ENCODE data around the gene KCNC3. TPM values are rescaled to one million over a fixed set of nuclear protein-coding genes. Genes with fewer than 3 reads are reported as not detected.

The KCNC3 gene
- polyA plus RNA-seq, 1 donor from 2014 or later: 0.97 TPM

- Histone ChIP-seq H3K9ac (ENCODE audit: low read length) (peak overlapping the region; percentile 87), H3K27me3 (ENCODE audit: insufficient read depth, low read depth, low read length) (peaks cover 31% of the 10 kb centered on the region), H4K20me1 (ENCODE audit: insufficient read depth) (no peaks in the 10 kb centered on the region), H3K4me2 (ENCODE audit: low read length) (peak overlapping the region; percentile 86), H3K36me3 (ENCODE audit: insufficient read depth, low read length) (no peaks in the 10 kb centered on the region), H3K9me3 (ENCODE audit: low read length) (no peaks in the 10 kb centered on the region), H2AFZ (ENCODE audit: low read depth, low read length) (peak overlapping the region; percentile 69), H3F3A (ENCODE audit: insufficient read depth, low read length, poor library complexity, severe bottlenecking) (no peaks in the 10 kb centered on the region), H3K27ac (ENCODE audit: low read length) (peak overlapping the region; percentile 95), H3K4me3 (ENCODE audit: low read length) (peak overlapping the region; percentile 82), H3K9me2 (ENCODE audit: insufficient read depth, low read length) (no peaks in the 10 kb centered on the region), H3K79me2 (replicated peaks; ENCODE audit: insufficient read depth, low read length) (no peaks in the 10 kb centered on the region)
- TF ChIP-seq MXI1 (conservative IDR thresholded peaks at IDR 0.05; ENCODE audit: poor library complexity, severe bottlenecking) (no peak), REST (IDR thresholded peaks at IDR 0.05; ENCODE audit: borderline replicate concordance) (peak; percentile 29), TAF1 (IDR thresholded peaks at IDR 0.05; ENCODE audit: low read depth) (peak; percentile 27), RAD21 (conservative IDR thresholded peaks at IDR 0.05) (no peak), SMC3 (conservative IDR thresholded peaks at IDR 0.05; ENCODE audit: poor library complexity) (no peak), EP300 (conservative IDR thresholded peaks at IDR 0.05; ENCODE audit: poor library complexity, severe bottlenecking) (no peak), POLR2AphosphoS5 (IDR thresholded peaks at IDR 0.05) (peak; percentile 11), EZH2 (IDR thresholded peaks at IDR 0.05; ENCODE audit: borderline replicate concordance, insufficient read depth, low read length, poor library complexity, severe bottlenecking) (no peak)
- TF ChIP-seq, protein P1, sequence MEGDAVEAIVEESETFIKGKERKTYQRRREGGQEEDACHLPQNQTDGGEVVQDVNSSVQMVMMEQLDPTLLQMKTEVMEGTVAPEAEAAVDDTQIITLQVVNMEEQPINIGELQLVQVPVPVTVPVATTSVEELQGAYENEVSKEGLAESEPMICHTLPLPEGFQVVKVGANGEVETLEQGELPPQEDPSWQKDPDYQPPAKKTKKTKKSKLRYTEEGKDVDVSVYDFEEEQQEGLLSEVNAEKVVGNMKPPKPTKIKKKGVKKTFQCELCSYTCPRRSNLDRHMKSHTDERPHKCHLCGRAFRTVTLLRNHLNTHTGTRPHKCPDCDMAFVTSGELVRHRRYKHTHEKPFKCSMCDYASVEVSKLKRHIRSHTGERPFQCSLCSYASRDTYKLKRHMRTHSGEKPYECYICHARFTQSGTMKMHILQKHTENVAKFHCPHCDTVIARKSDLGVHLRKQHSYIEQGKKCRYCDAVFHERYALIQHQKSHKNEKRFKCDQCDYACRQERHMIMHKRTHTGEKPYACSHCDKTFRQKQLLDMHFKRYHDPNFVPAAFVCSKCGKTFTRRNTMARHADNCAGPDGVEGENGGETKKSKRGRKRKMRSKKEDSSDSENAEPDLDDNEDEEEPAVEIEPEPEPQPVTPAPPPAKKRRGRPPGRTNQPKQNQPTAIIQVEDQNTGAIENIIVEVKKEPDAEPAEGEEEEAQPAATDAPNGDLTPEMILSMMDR (IDR thresholded peaks at IDR 0.05; ENCODE audit: poor library complexity, severe bottlenecking): no peak
Observed at GRCh38 chr19:50314724-50315708, 14.2 kb downstream of the KCNC3 start.

DNA sequence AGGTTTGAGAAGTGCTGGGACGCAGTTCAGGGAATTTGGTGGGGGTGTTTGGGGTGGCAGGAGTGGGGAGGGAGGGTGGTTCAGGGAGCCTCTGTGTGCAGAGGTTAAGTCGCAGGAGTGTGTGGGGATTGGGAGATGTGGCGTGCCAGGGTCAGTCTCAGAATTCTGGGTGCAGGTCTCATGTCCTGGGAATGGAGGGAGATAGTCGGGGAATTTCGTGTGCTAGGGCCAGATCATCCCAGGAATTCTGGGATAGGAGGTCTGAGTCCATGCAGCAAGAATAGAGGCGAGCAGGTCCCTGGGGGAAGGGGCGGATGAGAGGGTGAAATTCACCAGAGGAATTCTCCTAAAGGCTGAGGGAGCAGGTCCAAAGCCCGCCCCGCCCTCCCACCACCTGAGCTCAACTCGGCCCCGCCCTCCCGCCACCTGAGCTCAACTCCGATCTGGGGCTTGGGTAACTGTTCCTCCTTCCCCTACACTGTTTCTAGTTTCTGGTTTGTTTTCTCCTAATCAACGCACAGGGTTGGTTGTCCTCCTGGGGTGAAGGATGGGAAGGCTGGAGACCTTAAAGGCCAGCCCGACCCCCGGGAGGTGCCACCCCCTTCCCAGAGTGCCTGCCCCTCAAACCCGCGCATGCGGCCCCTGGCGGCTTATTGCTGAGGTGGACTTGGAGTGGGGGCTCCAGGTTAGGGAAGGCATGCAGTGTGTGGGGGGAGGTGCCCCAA, 15.2 kb downstream of the KCNC3 start:
- no peak for TF ChIP-seq EP300 (conservative IDR thresholded peaks at IDR 0.05; ENCODE audit: poor library complexity, severe bottlenecking)
- peak; percentile 19 for TF ChIP-seq SMC3 (conservative IDR thresholded peaks at IDR 0.05; ENCODE audit: poor library complexity)
- Histone ChIP-seq H3K9me2 (ENCODE audit: insufficient read depth, low read length) (no peaks in the 10 kb centered on the region), H3K79me2 (replicated peaks; ENCODE audit: insufficient read depth, low read length) (no peaks in the 10 kb centered on the region), H3K27me3 (ENCODE audit: insufficient read depth, low read depth, low read length) (peaks cover 31% of the 10 kb centered on the region), H3K4me3 (ENCODE audit: low read length) (peak overlapping the region; percentile 82), H4K20me1 (ENCODE audit: insufficient read depth) (no peaks in the 10 kb centered on the region), H3K27ac (ENCODE audit: low read length) (no peak overlapping the region), H3K9me3 (ENCODE audit: low read length) (no peaks in the 10 kb centered on the region), H3K4me2 (ENCODE audit: low read length) (peak overlapping the region; percentile 86), H3K9ac (ENCODE audit: low read length) (peak overlapping the region; percentile 87), H2AFZ (ENCODE audit: low read depth, low read length) (no peak overlapping the region), H3F3A (ENCODE audit: insufficient read depth, low read length, poor library complexity, severe bottlenecking) (no peaks in the 10 kb centered on the region), H3K36me3 (ENCODE audit: insufficient read depth, low read length) (no peaks in the 10 kb centered on the region)
